ACC112 (cell line): ENCODE results near the gene NT5C3B.
"Not testable (repeated sequence)": the region's sequence is repeated elsewhere in the genome, so short reads cannot be mapped to it uniquely, and the experiment has no call there.

Experiments
- H2AFZ ChIP-seq: fragments of 200-600 bp; sonication (generic); one replicate; pipeline ENCODE4 v1.6.0; 2017; ENCODE audit warnings: antibody characterized with exemption, low read length; ENCODE audit not compliant: unreplicated experiment
- H3K27ac ChIP-seq: fragments of 200-600 bp; sonication (generic); 2 replicates; pipeline ENCODE4 v1.5.1; 2014; ENCODE audit warnings: low read depth, mild to moderate bottlenecking, antibody characterized with exemption, low read length, moderate library complexity
- H3K27me3 ChIP-seq: fragments of 200-600 bp; sonication (generic); 2 replicates; pipeline ENCODE4 v1.6.1; 2014; ENCODE audit warnings: mild to moderate bottlenecking, antibody characterized with exemption, low read length, moderate library complexity, mixed read lengths; ENCODE audit not compliant: insufficient read depth
- H3K36me3 ChIP-seq: fragments of 200-600 bp; sonication (generic); 2 replicates; pipeline ENCODE4 v1.6.1; 2016; ENCODE audit warnings: mild to moderate bottlenecking, antibody characterized with exemption, low read length, moderate library complexity, mixed read lengths; ENCODE audit not compliant: insufficient read depth
- H3K4me1 ChIP-seq: fragments of 200-600 bp; sonication (generic); one replicate; pipeline ENCODE4 v1.6.1; 2016; ENCODE audit warnings: low read length, mixed read lengths; ENCODE audit not compliant: insufficient read depth, unreplicated experiment, control insufficient read depth
- H3K4me3 ChIP-seq: fragments of 200-600 bp; sonication (generic); 2 replicates; pipeline ENCODE4 v1.5.1; 2014; ENCODE audit warnings: mild to moderate bottlenecking, low read depth, low read length
- H3K79me2 ChIP-seq: fragments of 200-600 bp; sonication (generic); one replicate; pipeline ENCODE4 v1.6.0; 2016; ENCODE audit warnings: low read length; ENCODE audit not compliant: control insufficient read depth, unreplicated experiment, insufficient read depth

The NT5C3B gene

DNA sequence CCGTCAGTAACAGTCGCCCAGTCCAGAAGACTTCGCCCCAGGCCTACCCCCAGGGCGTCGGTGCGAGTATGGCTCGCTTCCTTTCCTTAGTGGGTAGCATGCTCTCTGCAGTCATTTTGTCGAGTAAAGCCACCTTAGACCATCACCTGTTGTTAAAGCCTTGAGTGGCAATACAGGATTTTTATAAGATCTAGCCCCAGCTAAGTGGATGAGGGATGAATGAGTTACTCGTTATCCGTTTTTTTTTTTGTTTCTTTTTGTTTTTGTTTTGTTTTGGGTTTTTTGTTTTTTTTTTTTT lies 29.5 kb upstream of the NT5C3B start:
- Histone ChIP-seq H3K79me2 (peaks cover 36% of the 10 kb centered on the region), H3K27ac (no peak overlapping the region), H2AFZ (no peak overlapping the region), H3K4me1 (peaks cover 14% of the 10 kb centered on the region), H3K4me3 (peak overlapping the region; percentile 95), H3K36me3 (peaks cover 25% of the 10 kb centered on the region), H3K27me3 (no peaks in the 10 kb centered on the region)

DNA sequence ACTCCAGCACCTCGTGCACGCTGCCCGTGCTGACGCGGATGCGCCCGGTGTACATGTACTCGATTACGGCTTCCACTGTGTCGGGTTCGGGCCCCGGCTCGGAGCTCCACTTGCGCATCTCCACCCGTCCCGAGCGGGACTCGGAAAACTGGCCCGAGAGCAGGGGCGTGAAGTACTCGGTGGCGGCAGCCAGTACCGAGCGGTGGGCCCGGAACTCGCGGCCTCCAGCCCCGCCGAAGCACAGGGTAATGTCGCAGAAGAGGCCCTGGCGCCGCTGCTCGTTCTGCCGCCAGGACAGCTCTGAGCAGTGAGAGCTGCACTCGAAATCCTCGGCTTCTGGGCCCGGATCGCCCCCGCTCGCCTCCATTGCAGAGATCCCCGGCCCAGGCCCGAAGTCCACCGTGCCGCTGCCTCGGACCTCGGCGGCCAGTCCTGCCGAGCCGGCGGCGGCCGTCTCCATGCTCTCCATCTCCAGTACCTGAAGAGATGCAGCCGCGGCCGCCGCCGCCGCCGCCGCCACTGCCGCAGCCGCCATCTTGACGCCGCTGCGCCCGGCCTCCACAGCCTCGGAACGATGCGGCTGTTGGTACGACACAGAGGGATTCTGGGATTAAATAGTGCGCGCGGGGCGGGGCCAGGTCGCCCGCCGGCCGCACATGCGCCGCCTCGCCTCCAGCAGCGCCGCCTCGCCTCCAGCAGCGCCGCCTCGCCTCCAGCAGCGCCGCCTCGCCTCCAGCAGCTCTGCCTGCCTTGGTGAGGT lies 29.0 kb upstream of the NT5C3B start, which contains the start of gene KLHL11:
Gene KLHL11, minus strand, starts transcription at position 588 of the 760 bp plus-strand sequence. Its CDS starts 53 bp downstream, at position 535.
- H3K27me3 ChIP-seq, result no peaks in the 10 kb centered on the region
- H3K27ac ChIP-seq, result peak within 1 kb of the TSS; percentile 19; the same call in 1 of the 2 replicates
- peaks cover 42% of the 10 kb centered on the region for H3K79me2 ChIP-seq
- peaks cover 25% of the 10 kb centered on the region for H3K36me3 ChIP-seq
- peak within 1 kb of the TSS; percentile 68 for H2AFZ ChIP-seq
- H3K4me3 ChIP-seq, result peak within 1 kb of the TSS; percentile 95
- H3K4me1 ChIP-seq, result peaks cover 14% of the 10 kb centered on the region

GRCh38 chr17:41864498-41864835 lies 28.4 kb upstream of the NT5C3B start:
- Histone ChIP-seq H3K36me3 (peaks cover 20% of the 10 kb centered on the region), H3K27me3 (no peaks in the 10 kb centered on the region), H3K4me1 (peaks cover 14% of the 10 kb centered on the region), H3K4me3 (peak overlapping the region; percentile 95), H3K79me2 (peaks cover 47% of the 10 kb centered on the region), H3K27ac (no peak overlapping the region), H2AFZ (peak overlapping the region; percentile 68)

DNA sequence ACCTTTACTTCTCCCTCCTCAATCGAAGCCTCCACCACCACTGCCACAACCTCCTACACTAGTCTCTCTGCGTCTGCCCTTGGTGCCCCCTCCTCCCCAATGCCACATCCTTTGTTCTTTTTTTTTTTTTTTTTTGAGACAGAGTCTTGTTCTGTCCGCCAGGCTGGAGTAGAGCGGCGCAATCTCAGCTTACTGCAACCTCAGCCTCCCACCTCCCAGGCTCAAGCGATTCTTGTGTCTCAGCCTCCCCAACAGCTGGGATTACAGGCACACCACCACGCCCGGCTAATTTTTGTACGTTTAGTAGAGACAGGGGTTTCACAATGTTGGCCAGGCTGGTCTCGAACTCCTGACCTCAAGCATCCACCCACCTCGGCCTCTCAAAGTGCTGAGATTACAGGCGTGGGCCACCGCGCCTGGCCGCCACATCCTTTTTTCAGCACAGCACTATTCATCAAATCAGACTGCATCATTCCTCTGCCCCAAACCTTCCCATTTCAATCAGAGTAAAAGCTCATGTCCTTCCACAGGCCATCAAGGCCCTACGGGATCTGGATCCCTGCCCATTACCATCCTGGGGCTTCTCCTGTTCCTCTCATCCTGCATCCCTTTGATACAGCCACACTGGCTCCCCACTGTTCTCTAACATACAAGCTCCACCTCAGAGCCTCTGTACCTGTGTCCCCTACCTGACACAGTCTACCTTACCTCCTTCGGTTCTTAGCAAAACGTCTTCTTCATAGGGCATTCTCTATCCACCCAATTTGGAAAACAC lies 27.2 kb upstream of the NT5C3B start:
- Histone ChIP-seq H3K27me3 (no peaks in the 10 kb centered on the region), H3K4me3 (peak overlapping the region; percentile 95), H3K79me2 (peaks cover 55% of the 10 kb centered on the region), H3K27ac (no peak overlapping the region), H3K36me3 (peaks cover 13% of the 10 kb centered on the region), H2AFZ (no peak overlapping the region), H3K4me1 (peaks cover 14% of the 10 kb centered on the region)

DNA sequence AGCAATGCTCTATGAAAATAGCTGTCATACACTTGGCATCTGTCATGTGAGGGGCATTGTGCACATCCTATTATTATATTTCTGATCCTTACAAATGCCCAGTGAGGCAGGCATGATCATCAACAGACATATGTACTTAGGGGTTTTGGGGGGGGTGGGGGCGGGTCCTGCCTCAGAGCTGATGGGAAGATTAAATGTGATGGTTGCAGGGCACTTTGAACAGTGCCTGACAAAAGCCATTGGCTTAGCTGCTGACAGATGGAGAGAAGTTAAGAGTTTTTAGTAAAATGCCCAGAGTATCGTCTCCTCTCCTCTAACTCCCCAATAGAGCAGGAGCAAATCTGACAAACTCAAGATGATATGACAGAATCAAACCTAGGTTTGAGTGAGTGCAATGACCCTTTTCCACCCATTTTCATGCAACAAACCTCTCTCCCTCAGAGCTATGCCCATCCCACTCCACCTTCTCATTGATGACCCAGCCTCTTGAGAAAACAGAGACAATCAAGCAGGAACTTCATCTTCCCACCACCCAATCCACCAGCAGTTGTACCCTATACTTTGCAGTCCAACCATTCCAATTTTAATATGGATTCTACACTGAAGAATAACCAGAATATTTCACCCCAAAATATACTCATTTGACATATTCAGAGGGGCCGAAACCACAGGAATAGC lies 24.4 kb upstream of the NT5C3B start:
- Histone ChIP-seq H2AFZ (no peak overlapping the region), H3K36me3 (no peaks in the 10 kb centered on the region), H3K27ac (no peak overlapping the region), H3K79me2 (peaks cover 55% of the 10 kb centered on the region), H3K4me1 (peaks cover 14% of the 10 kb centered on the region), H3K27me3 (no peaks in the 10 kb centered on the region), H3K4me3 (no peak overlapping the region)

DNA sequence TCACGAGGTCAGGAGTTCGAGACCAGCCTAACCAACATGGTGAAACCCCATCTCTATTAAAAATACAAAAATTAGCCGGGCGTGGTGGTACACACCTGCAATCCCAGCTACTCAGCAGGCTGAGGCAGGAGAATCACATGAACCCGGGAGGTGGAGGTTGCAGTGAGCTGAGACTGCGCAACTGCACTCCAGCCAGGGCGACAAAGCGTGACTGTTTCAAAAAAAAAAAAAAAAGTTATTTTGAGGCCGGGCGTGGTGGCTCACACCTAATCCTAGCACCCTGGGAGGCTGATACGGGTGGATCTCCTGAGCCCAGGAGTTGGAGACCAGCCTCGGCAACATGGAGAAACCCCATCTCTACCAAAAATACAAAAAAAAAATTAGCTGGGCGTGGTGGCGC lies 15.3 kb upstream of the NT5C3B start:
- H3K27me3 ChIP-seq, H2AFZ ChIP-seq, H3K27ac ChIP-seq, H3K36me3 ChIP-seq, H3K4me3 ChIP-seq: not testable (repeated sequence)
- Histone ChIP-seq H3K4me1 (peaks cover 21% of the 10 kb centered on the region), H3K79me2 (peaks cover 15% of the 10 kb centered on the region)

GRCh38 chr17:41849251-41849990 lies 13.4 kb upstream of the NT5C3B start:
- H3K79me2 ChIP-seq, result peaks cover 15% of the 10 kb centered on the region
- no peak overlapping the region for H3K27ac ChIP-seq

DNA sequence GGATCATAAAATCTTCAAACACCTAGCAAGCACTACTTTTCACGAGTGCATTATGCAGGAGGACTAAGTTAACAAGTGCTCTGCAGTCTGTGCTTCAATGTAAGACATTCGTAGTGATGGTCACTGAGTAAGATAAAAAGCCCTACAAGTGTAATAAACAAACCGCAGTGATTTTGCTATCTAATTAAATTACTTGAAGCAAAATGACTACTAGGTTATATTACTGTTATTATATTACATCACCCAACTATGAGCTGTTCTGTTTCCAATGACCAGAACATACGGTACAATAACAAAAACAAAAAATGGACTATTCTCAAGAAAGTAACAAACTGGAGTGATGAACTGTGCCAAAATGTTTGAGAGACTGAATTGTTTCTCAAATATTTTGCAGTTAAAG lies 12.8 kb upstream of the NT5C3B start:
- Histone ChIP-seq H3K4me1 (peaks cover 21% of the 10 kb centered on the region), H3K4me3 (no peak overlapping the region), H3K27me3 (no peaks in the 10 kb centered on the region), H3K79me2 (peaks cover 15% of the 10 kb centered on the region), H3K36me3 (no peaks in the 10 kb centered on the region; the same call in 1 of the 2 replicates), H3K27ac (no peak overlapping the region), H2AFZ (no peak overlapping the region)

More at GRCh38 chr17:41849251-41849990, 13.4 kb upstream of the NT5C3B start:
- H3K4me1 ChIP-seq, result peaks cover 21% of the 10 kb centered on the region
- no peaks in the 10 kb centered on the region; the same call in 1 of the 2 replicates for H3K36me3 ChIP-seq
- no peak overlapping the region for H3K4me3 ChIP-seq
- no peaks in the 10 kb centered on the region for H3K27me3 ChIP-seq
- H2AFZ ChIP-seq, result no peak overlapping the region

DNA sequence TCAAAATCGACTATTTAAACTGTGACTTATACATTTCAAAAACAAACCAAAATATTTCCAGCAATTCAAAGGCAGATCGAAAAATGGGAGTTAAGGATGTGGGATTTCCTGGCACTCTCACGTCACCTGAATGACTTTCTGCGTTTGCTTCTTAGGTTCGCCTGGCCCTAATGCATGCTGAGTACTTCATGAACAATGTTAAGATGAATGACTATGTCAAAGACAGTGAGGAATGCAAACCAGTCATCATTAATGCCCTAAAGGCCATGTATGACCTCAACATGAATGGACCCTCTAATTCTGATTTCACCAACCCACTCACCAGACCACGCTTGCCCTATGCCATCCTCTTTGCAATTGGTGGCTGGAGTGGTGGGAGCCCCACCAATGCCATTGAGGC lies 8.9 kb upstream of the NT5C3B start:
- H3K27me3 ChIP-seq, result no peaks in the 10 kb centered on the region
- H3K36me3 ChIP-seq, result no peaks in the 10 kb centered on the region
- peaks cover 5% of the 10 kb centered on the region for H3K79me2 ChIP-seq
- no peak overlapping the region for H3K27ac ChIP-seq
- H2AFZ ChIP-seq, result no peak overlapping the region
- H3K4me1 ChIP-seq, result peaks cover 19% of the 10 kb centered on the region
- no peak overlapping the region for H3K4me3 ChIP-seq

DNA sequence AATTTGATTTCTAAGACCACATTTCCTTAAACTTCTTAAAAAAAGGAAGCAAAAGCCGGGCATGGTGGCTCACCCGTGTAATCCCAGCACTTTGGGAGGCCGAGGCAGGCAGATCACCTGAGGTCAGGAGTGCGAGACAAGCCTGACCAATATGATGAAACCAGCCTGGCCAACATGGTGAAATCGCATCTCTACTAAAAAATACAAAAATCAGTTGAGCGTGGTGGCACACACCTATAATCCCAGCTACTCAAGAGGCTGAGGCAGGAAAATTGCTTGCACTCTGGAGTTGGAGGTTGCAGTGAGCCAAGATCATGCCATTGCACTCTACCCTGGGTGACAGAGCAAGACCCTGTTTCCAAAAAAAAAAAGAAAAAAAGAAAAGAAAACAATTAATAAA lies 4.7 kb upstream of the NT5C3B start:
- H3K27me3 ChIP-seq, H3K4me1 ChIP-seq, H2AFZ ChIP-seq, H3K4me3 ChIP-seq, H3K79me2 ChIP-seq, H3K27ac ChIP-seq, H3K36me3 ChIP-seq: not testable (repeated sequence)
